NOMO-1 (cell line): Measurements from ENCODE around the gene CORO1C.

Experiments
- DNase-seq, 2 experiments: peaks; one replicate each; lab custom pipeline; 2025; ENCODE audit not compliant: unreplicated experiment in 2 of 2; lab: John Stamatoyannopoulos, UW

The CORO1C gene

GRCh38 chr12:108605690-108606406 lies 125.5 kb downstream of the CORO1C start:
- no peak for DNase-seq

DNA sequence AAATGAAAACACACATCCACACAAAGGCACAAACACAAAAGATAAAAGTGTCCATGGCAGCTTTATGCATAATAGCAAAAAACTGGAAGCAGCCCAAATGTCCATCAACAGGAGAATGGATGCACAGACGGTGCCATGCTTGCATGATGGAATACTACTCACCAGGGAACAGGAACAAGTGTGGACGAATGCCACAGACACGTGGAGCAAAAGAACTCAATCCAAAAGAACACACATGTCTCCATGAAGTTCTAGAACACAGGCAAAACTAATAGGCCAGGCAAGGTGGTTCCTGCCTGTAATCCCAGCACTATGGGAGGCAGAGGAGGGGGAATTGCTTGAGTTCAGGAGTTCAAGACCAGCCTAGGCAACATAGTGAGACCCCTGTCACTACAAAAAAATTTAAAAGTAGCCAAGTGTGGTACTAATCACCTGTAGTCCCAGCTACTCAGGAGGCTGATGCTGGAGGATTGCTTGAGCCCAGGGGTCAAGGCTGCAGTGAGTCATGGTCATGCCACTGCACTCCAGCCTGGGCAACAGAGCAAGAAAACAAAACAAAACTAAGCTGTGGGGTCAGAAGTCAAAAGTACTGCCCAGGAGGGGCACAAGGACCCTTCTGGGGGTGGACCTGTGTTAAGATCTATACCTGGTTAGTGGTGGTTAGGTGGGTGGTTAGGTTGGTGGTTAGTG lies 126.2 kb downstream of the CORO1C start:
- DNase-seq = no peak

DNA sequence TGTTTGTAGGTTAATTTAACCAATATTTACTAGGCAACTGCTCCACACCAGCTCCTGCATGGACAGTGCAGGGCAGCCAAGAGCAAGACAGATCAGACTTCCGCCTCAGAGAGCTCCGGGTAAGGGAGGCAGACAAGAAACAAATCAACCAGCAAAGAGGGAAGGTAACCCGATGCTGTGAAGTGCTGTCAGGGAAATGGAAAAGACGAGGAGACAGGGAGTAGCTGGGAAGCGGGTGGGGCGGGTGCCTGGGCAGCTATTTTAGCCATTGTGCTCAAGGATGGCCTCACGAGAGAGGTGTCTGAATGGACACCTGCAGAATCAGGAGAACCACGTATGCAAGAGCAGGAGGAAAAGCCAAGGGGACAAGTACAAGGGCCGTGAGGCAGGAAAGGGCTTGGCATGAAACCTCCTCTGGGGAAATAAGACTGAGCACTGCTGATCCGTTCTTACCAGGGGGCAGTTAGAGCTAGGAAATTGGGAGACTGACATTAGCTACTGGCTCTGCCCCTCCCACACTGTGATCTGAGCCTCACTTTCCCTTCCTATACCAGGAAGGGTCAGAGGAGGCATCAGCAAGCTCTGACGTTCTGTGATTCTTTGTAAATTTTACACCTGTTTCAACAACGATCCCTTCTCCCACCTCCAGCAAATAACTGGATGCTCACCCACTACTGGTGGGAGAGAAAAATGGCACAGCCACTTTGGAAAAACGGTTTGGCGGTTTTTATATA lies 126.9 kb downstream of the CORO1C start:
- no peak for DNase-seq

GRCh38 chr12:108603743-108604142 lies 127.6 kb downstream of the CORO1C start:
- no peak for DNase-seq

DNA sequence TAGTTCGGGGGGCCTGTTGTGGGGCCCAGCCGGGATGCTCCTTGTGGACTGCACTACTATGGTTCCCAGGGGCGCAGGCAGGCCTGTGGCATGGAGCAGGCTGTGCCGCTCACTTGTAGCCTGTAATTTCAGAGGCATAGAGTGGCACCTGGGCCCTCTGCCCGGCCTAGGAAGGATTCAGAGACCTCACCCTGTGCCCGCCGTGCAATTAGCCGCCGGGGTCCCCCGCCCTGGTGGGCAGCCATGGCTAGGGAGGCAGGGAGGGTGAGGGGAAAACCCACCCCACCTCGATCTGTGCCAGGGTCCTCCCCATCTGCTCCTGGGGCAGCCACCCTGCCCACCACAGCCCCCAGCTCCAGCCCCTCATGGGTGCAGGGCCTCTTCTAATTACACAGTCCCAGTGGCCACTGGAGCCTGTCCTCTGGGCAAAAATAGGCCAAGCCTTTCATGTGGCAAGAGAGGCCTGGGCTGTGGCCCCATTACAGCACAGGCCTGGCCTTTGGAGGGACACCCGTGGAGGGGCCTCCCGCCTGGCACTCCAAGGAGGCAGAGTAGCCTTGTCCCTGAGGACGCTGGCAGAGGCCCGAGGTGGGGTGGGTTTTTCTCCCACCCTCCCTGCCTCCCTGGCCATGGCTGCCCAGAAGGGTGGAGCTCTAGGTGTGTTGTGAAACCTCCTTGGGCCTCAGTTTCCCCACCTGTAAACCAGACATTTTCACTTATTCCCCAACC lies 128.2 kb downstream of the CORO1C start:
- no peak for DNase-seq

DNA sequence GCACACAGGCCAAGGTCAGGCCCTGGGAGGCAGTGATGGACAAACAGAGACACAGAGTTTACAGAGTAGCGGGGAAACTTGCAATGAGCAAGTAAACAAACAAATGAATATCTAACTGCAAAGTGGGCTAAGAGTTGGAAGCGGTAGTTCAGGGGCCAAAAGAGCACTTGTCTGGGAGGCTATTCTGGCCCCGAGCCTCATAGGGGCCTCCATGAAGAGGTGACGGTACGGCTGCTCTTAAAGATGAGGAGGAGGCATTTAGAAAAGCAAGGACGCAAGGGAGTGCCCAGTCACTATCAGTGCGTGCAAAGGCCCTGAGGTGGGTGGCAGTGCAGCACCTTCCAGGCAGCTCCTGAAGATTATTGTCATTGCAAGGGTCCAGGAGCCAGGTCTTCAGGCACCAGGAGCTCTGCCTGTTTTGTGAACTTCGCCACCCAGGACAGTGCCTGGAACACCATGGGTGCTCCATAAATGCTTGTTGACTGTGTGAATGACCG lies 129.1 kb downstream of the CORO1C start:
- DNase-seq = no peak

GRCh38 chr12:108600702-108601007 lies 130.7 kb downstream of the CORO1C start:
- DNase-seq = no peak

DNA sequence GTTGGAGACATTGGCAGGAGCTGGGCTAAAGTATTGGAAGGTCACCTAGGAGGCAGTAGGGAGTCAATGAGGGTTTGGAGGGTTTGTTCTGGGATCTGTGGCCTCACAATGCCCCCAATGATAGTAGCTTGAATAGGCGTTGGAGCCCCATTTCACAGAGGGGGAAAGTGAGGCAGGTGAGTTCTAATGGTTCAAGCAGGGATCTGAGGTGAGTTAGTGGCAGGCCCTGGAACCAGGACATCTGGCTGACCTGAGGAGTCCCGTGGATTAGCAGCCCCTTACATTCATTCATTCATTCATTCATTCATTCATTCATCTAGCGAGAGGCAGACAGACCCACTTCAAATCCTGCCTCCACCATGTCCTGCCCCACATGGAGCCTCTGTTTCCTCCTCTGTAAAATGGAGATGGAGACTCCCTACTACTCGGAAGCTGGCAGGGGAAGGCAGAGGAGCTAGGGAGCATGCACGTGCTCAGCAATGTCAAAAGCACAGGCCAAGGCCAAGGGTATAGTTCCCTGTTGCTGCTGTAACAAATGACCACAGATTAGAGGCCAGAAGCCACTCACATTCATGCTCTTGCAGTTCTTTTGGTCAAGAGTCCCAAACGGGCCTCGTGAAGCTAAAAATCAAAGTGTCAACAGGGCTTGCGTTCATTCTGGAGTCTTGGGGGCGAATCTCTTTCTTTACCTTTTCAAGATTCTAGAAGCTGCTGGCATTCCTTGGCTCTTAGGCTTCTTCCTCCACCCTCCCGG lies 131.2 kb downstream of the CORO1C start:
- DNase-seq = no peak

DNA sequence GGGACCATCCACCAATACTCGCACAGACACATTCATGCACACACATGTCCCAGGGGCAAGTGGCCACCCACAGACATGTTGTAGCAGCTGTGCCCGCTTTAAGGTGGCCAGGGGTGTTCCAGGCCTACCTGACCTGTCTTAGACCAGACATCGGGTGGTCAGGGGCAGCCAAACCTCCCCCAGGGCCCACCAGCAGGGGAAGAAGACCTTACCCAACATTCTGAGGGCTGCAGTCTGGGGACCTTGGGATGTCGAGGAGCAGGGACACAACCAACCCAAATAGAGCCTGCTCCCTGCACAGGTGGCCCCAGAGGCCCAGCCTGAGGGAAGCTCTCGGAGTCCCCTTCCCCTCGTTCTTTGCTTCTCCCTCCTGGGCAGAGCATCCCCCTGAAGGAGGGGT lies 131.8 kb downstream of the CORO1C start:
- no peak for DNase-seq

DNA sequence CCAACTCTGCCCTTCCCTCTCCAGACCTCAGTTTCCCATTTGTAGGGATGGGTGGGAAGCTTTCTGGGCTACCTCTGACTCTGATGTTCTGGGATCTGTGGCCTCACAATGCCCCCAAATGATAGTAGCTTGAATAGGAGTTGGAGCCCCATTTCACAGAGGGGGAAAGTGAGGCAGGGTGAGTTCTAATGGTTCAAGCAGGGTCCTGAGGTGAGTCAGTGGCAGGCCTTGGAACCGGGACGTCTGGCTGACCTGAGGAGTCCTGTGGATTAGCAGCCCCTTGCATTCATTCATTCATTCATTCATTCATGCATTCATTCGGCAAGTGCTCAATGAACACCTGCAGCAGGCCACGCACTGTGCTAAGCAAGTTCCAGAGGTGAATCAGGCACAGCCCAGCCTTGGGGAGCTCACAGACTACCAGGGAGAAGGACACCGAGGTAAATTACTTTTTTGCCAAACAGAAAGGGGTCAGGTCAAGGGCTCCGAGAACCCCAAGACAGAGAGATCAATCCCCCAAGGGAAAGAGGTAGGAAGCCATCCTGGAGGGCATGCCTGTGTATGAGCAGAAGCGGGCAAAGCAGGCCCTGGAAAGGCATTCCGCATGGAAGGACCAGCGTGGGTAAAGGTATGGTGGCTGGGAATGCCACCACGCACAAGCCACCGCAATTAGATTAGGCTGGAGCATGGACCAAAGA lies 132.6 kb downstream of the CORO1C start:
- DNase-seq = no peak

- no peak for DNase-seq
Observed at GRCh38 chr12:108597559-108598471, 133.5 kb downstream of the CORO1C start, which contains the start of gene TMEM119. TMEM119 (minus strand) TSS chr12:108598084; CDS start chr12:108592383, 5,701 bp downstream.

- no peak for DNase-seq
Observed at GRCh38 chr12:108596854-108597558, 134.3 kb downstream of the CORO1C start.

GRCh38 chr12:108595711-108596647 lies 135.3 kb downstream of the CORO1C start:
- DNase-seq = no peak
